Hippocampal formation (tissue), 2 donors: ENCODE data around the gene ZNF785.
"Not testable (repeated sequence)": the region's sequence is repeated elsewhere in the genome, so short reads cannot be mapped to it uniquely, and the experiment has no call there.

ENCODE experiments used
- DNase-seq, 2 donors: peaks; one replicate each; lab custom pipeline; 2025; lab: John Stamatoyannopoulos, UW

ZNF785 gene

GRCh38 chr16:30602616-30603277 lies 17.2 kb upstream of the ZNF785 start:
- DNase-seq, result no peak

GRCh38 chr16:30601966-30602365 lies 16.5 kb upstream of the ZNF785 start:
- no peak for DNase-seq

GRCh38 chr16:30600929-30601328 lies 15.4 kb upstream of the ZNF785 start:
- no peak for DNase-seq

GRCh38 chr16:30600215-30600614 lies 14.7 kb upstream of the ZNF785 start:
- DNase-seq, result no peak

- no peak for DNase-seq
Measured at GRCh38 chr16:30592871-30593270, 7.4 kb upstream of the ZNF785 start.

GRCh38 chr16:30590869-30591268 lies 5.4 kb upstream of the ZNF785 start:
- not testable (repeated sequence) for DNase-seq

GRCh38 chr16:30589582-30589981 lies 4.1 kb upstream of the ZNF785 start:
- DNase-seq, result not testable (repeated sequence)

GRCh38 chr16:30588651-30589050 lies 3.2 kb upstream of the ZNF785 start:
- no peak for DNase-seq

- peak in 1 of 2 donors; percentile 59 for DNase-seq
Measured at GRCh38 chr16:30585022-30585399, 486 bp downstream of the ZNF785 start.

GRCh38 chr16:30582611-30583340 lies 2.7 kb downstream of the ZNF785 start:
- DNase-seq, result no peak

- no peak for DNase-seq
Measured at GRCh38 chr16:30581457-30581856, 4.0 kb downstream of the ZNF785 start.

GRCh38 chr16:30574678-30575077 lies 10.8 kb downstream of the ZNF785 start:
- no peak for DNase-seq

GRCh38 chr16:30571445-30572322 lies 13.8 kb downstream of the ZNF785 start, which contains the start of gene ZNF688:
Gene ZNF688, minus strand, starts transcription at chr16:30571714. Its CDS starts 85 bp downstream, at chr16:30571629.
- DNase-seq, result peak; percentile 94 to 99

GRCh38 chr16:30570636-30571444 lies 14.7 kb downstream of the ZNF785 start:
- peak; percentile 13 to 57 for DNase-seq

GRCh38 chr16:30569746-30570635 lies 15.5 kb downstream of the ZNF785 start:
- DNase-seq, result no peak

- no peak for DNase-seq
Measured at GRCh38 chr16:30569281-30569680, 16.2 kb downstream of the ZNF785 start.

GRCh38 chr16:30567991-30568638 lies 17.4 kb downstream of the ZNF785 start:
- no peak for DNase-seq

- no peak for DNase-seq
Measured at GRCh38 chr16:30567160-30567990, 18.1 kb downstream of the ZNF785 start.

- no peak for DNase-seq
Measured at GRCh38 chr16:30566531-30566930, 19.0 kb downstream of the ZNF785 start.
